HG02981 (cell line): ENCODE data around the gene PTK7.
"Not testable (repeated sequence)": the region's sequence is repeated elsewhere in the genome, so short reads cannot be mapped to it uniquely, and the experiment has no call there.

Source experiments
- ATAC-seq: cut with Tn5 transposase; IDR thresholded peaks from one replicate; pipeline ENCODE4 v1.9.1; 2021; ENCODE audit warnings: mild to moderate bottlenecking, moderate library complexity; ENCODE audit not compliant: unreplicated experiment

PTK7 gene

GRCh38 chr6:43075670-43076463 is at the start of gene PTK7:
PTK7 (plus strand) TSS chr6:43076314; CDS start chr6:43076489, 175 bp downstream.
- ATAC-seq, result no peak

GRCh38 chr6:43026365-43026764 is 49.7 kb upstream of the PTK7 start:
- ATAC-seq, result no peak

GRCh38 chr6:43029120-43029519 is 47.0 kb upstream of the PTK7 start:
- ATAC-seq, result no peak

DNA sequence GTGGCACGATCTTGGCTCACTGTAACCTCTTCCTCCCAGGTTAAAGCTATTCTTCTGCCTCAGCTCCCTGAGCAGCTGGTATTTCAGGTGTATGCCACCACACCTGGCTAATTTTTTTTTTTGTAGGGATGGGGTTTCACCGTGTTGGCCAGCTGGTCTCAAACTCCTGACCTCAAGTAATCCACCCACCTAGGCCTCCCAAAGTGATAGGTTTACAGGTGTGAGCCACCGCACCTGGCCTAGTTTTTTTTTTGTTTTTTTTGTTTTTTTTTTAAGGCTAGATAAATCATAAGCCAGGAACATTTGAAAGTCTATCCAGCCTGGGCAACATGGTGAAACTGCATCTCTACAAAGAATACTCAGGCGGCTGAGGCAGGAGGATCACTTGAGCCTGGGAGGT is 43.8 kb upstream of the PTK7 start:
- no peak for ATAC-seq

GRCh38 chr6:43033496-43034189 is 42.5 kb upstream of the PTK7 start:
- no peak for ATAC-seq

DNA sequence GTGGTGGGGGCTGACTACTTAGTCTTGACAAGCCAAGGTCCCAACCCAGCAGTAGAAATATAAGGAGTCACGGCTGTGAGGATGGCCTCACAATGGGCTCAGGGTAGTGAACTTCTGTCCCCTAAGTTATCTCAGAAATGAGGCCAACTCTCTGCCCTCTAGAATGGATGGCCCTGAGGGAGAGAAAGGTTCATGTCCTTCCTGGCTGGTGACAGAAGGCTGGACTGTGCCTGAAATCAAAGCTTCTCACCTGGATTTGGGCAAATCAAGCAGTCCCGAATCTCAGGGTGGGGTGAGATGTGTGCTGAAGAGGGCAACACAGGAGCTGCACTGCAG is 42.0 kb upstream of the PTK7 start:
- ATAC-seq, result no peak

DNA sequence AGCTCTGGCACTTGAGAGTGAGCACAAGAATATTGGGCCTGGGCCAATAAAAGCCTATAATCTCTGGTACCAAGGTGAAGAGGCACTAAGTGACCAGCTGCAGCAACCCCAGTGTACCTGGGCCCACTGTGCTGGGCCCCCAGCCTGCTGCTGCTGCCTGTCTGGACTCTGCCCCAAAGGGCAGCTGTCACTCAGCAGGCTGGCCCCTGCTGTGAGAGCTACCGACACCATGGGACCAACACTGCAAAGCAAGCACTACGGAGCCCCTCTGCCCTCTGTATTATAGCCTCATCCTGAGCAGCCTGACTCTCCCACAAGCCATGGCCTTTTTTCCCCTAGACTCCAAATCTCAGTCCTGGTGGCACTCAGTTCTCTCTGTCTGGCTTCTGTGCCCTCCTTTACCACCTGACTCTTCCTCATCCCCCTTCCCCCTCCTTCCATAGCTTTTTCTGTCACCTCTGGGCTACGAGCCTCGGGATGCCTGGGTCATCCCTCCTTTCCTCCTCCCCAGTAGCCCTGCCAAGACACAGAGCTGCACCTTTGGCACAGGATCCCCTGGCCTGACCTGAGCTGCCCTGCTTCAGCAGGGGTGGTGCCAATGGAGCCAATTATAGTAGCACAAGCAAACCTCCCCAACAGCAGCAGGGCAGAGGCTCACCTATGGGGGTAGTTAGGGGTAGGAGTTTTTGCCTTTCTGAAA is 40.5 kb upstream of the PTK7 start:
- ATAC-seq, result no peak

DNA sequence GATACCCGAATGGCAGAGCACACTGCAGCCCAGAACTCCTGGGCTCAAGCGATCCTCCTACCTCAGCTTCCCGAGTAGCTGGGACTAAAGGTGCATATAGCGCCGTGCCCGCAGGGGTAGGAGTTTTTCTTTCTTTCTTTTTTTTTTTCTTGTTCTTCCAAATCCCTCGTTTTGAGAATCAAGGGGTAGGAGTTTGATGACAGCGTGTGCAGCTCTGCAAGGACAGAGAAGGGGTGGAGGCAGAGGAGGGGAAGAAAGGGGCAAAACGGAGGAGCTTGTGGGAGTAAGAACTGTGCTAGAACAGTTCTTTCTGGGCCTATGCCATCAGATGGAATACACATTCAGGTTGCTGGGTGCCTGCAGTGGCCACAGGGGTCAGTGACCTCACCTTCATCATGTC is 39.4 kb upstream of the PTK7 start:
- ATAC-seq, result no peak

GRCh38 chr6:43037197-43037596 is 38.9 kb upstream of the PTK7 start:
- ATAC-seq, result no peak

GRCh38 chr6:43037706-43038105 is 38.4 kb upstream of the PTK7 start:
- ATAC-seq, result no peak

GRCh38 chr6:43038727-43039126 is 37.4 kb upstream of the PTK7 start:
- no peak for ATAC-seq

- ATAC-seq, result no peak
These were observed 35.4 kb upstream of the PTK7 start for GRCh38 chr6:43040542-43041257.

- ATAC-seq, result not testable (repeated sequence)
These were observed 34.6 kb upstream of the PTK7 start for GRCh38 chr6:43041475-43041874.

DNA sequence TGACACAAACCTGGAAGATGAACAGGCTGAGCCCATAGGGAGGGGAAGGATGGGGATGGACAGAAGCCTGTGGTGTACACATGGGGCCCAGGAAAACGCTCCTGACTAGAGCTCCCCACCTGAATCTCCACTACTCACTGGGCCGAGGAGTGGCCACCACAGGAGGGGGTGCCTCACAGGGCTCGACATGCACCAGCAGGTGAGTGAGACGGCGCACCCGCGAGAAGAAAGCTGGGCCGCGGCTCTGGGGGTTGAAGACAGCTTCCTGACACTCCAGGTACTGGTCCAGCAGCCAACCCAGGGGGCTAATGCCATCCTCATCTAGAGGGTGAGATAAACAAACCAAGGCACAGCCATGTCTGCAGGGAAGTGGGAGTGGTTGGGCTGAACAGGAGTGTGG is 32.8 kb upstream of the PTK7 start:
- no peak for ATAC-seq

DNA sequence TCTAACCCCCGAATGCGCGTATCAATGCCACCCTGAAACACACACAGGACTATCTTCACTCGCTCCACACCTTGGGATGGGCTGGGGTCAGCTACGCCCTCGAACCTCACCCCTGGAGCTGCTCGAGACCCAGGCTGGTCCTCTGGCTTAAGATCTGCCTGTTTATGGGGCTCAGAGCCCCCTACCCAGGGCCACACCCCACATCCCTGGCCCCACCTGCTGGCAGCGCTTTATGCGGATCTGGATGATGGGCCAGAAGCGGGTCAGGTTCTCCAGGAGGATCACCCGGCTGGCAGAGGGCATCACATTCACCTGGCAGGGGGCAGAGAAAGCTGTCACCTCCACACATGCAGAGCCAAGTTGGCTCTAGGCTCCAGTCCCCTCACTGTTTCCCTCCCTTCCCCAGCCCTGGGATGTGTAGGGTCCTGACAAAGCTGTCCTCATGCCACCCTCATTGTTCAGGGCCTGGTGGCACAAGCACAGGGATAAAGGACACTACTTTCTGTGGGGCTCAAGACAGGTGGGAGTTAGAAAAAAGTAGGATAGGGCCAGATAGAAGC is 30.7 kb upstream of the PTK7 start:
- no peak for ATAC-seq

- no peak for ATAC-seq
These were observed 28.1 kb upstream of the PTK7 start for GRCh38 chr6:43047998-43048397.

- ATAC-seq, result no peak
These were observed 25.1 kb upstream of the PTK7 start for GRCh38 chr6:43050981-43051380.

DNA sequence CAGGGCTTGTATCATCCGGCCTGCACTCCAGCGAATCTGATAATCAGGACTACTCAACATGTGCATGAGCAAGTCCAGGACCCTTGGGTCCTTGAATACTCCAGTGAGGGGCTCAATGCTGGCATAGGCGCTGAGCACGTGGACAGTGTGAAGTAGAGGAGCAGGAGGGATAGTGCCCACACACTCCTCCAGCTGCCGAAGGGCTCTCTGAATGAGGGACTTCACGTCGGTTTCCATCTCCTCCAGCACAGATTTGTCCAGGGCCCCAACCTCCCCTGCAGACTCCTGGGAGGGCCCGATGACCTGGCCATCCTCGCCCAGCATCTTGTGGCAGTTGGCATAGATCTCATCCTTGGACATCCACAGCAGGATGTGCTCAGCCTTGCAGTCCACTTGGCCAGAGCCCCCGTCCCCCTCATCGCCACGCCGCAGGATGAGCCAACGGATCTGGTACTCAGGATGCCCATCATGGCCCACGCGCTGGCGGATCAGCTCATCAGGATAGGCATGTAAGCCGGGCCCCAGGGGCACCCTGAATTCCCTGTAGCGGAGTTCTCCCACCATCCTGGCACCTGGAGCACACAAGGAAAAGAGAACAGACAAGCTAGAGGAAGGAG is 23.8 kb upstream of the PTK7 start:
- no peak for ATAC-seq

- peak; percentile 14 for ATAC-seq
These were observed 23.1 kb upstream of the PTK7 start for GRCh38 chr6:43052842-43053544.
